Gastrocnemius medialis (tissue), 4 donors: ENCODE results near the gene CPT2.

Experiments used
- CTCF ChIP-seq, 5 experiments: fragments of 450-650 bp in 3 of 5; fragments of 200-600 bp in 2 of 5; sonication (generic) in 2 of 5; IDR thresholded peaks in 4 of 5; conservative IDR thresholded peaks in 1 of 5; 1 replicate in 4 of 5; 2 replicates in 1 of 5; pipeline ENCODE4 v1.5.1; 2016 to 2019; ENCODE audit warnings: antibody characterized with exemption in 5 of 5, mild to moderate bottlenecking in 3 of 5, moderate library complexity in 3 of 5
- POLR2A ChIP-seq, 2 donors: fragments of 450-650 bp; IDR thresholded peaks; one replicate each; pipeline ENCODE4 v1.6.1; 2017; ENCODE audit warnings: antibody characterized with exemption in 2 of 2, mild to moderate bottlenecking in 2 of 2, moderate library complexity in 2 of 2

- TF ChIP-seq CTCF (IDR thresholded peaks at IDR 0.05 in 4 of 5, conservative IDR thresholded peaks at IDR 0.05 in 1 of 5), result no peak
- no peak for TF ChIP-seq POLR2A (IDR thresholded peaks at IDR 0.05)
Measured at GRCh38 chr1:53176452-53177208, 20.0 kb upstream of the CPT2 start.
